Dendritic cell treated with granulocyte-macrophage colony-stimulating factor and Interleukin-4, amounts not matched to agents 40 ng/mL and 50 ng/mL, for 4 days (primary cell): Measurements from ENCODE around the gene SLX4IP.
A peak's percentile ranks its signal among the peaks of the same experiment; 100 is the strongest.

ENCODE experiments used
- H3K27ac Mint-ChIP-seq: one replicate; pipeline ENCODE4 v1.8.0; 2022; ENCODE audit warnings: mild to moderate bottlenecking, mixed read lengths
- H3K27me3 Mint-ChIP-seq: one replicate; pipeline ENCODE4 v1.8.0; 2022; ENCODE audit warnings: mild to moderate bottlenecking, mixed read lengths
- H3K36me3 Mint-ChIP-seq: one replicate; pipeline ENCODE4 v1.8.0; 2022; ENCODE audit warnings: low read depth, mixed read lengths
- H3K4me1 Mint-ChIP-seq: one replicate; pipeline ENCODE4 v1.8.0; 2022; ENCODE audit warnings: low read depth, mixed read lengths
- H3K4me3 Mint-ChIP-seq: one replicate; pipeline ENCODE4 v1.8.0; 2022; ENCODE audit warnings: mild to moderate bottlenecking, moderate library complexity, mixed read lengths
- H3K9me3 Mint-ChIP-seq: one replicate; pipeline ENCODE4 v1.8.0; 2022; ENCODE audit warnings: mixed read lengths
- intact Hi-C: fragments of 100-400 bp; cut with micrococcal nuclease; formaldehyde crosslinking; loops from one replicate; pipeline ENCODE4 v1.15.0; 2022

Gene SLX4IP

GRCh38 chr20:10658876-10659632 lies 223.9 kb downstream of the SLX4IP start:
- Mint-ChIP-seq H3K4me3 (no peak overlapping the region), H3K9me3 (no peaks in the 10 kb centered on the region), H3K36me3 (peaks cover 100% of the 10 kb centered on the region), H3K4me1 (peaks cover 42% of the 10 kb centered on the region), H3K27me3 (no peaks in the 10 kb centered on the region), H3K27ac (no peak overlapping the region)
- intact Hi-C loops = no loop called here

GRCh38 chr20:10659651-10660601 lies 224.8 kb downstream of the SLX4IP start:
- Mint-ChIP-seq H3K27me3 (peaks cover 1% of the 10 kb centered on the region), H3K4me1 (peaks cover 43% of the 10 kb centered on the region), H3K27ac (no peak overlapping the region), H3K4me3 (no peak overlapping the region), H3K36me3 (peaks cover 100% of the 10 kb centered on the region), H3K9me3 (no peaks in the 10 kb centered on the region)
- intact Hi-C loops = no loop called here

- Mint-ChIP-seq H3K4me3 (no peak overlapping the region), H3K36me3 (peaks cover 100% of the 10 kb centered on the region), H3K9me3 (no peaks in the 10 kb centered on the region), H3K27ac (no peak overlapping the region), H3K4me1 (peaks cover 49% of the 10 kb centered on the region), H3K27me3 (peaks cover 1% of the 10 kb centered on the region)
- intact Hi-C loops = no loop called here
These were observed 225.6 kb downstream of the SLX4IP start for GRCh38 chr20:10660661-10661060.

- H3K4me3 Mint-ChIP-seq = no peak overlapping the region
- peaks cover 100% of the 10 kb centered on the region for H3K36me3 Mint-ChIP-seq
- peaks cover 1% of the 10 kb centered on the region for H3K27me3 Mint-ChIP-seq
- peaks cover 55% of the 10 kb centered on the region for H3K4me1 Mint-ChIP-seq
- intact Hi-C loops = no loop called here
- H3K9me3 Mint-ChIP-seq = no peaks in the 10 kb centered on the region
- H3K27ac Mint-ChIP-seq = peak overlapping the region; percentile 26
These were observed 226.2 kb downstream of the SLX4IP start for GRCh38 chr20:10661261-10661660.

GRCh38 chr20:10662151-10662550 lies 227.0 kb downstream of the SLX4IP start:
- H3K27me3 Mint-ChIP-seq = peaks cover 1% of the 10 kb centered on the region

GRCh38 chr20:10662661-10663458 lies 227.8 kb downstream of the SLX4IP start:
- H3K4me1 Mint-ChIP-seq = peaks cover 61% of the 10 kb centered on the region
- intact Hi-C loops = loop anchor here (2.0 kb wide), 1 partner anchor 192 kb away; no protein-coding TSS in a partner anchor
- no peaks in the 10 kb centered on the region for H3K9me3 Mint-ChIP-seq
- peaks cover 100% of the 10 kb centered on the region for H3K36me3 Mint-ChIP-seq
- H3K27ac Mint-ChIP-seq = peak overlapping the region; percentile 27
- no peak overlapping the region for H3K4me3 Mint-ChIP-seq
- peaks cover 1% of the 10 kb centered on the region for H3K27me3 Mint-ChIP-seq

More at GRCh38 chr20:10662151-10662550, 227.0 kb downstream of the SLX4IP start:
- H3K36me3 Mint-ChIP-seq = peaks cover 100% of the 10 kb centered on the region
- H3K9me3 Mint-ChIP-seq = no peaks in the 10 kb centered on the region
- intact Hi-C loops = loop anchor here (2.0 kb wide), 1 partner anchor 191 kb away; no protein-coding TSS in a partner anchor
- peak overlapping the region; percentile 26 for H3K27ac Mint-ChIP-seq
- H3K4me1 Mint-ChIP-seq = peaks cover 62% of the 10 kb centered on the region
- no peak overlapping the region for H3K4me3 Mint-ChIP-seq

GRCh38 chr20:10663756-10664155 lies 228.7 kb downstream of the SLX4IP start:
- intact Hi-C loops = loop anchor here (2.0 kb wide), 1 partner anchor 193 kb away; no protein-coding TSS in a partner anchor
- Mint-ChIP-seq H3K36me3 (peaks cover 100% of the 10 kb centered on the region), H3K27me3 (peaks cover 1% of the 10 kb centered on the region), H3K4me1 (peaks cover 57% of the 10 kb centered on the region), H3K27ac (peak overlapping the region; percentile 27), H3K9me3 (no peaks in the 10 kb centered on the region), H3K4me3 (no peak overlapping the region)

- no peak overlapping the region for H3K27ac Mint-ChIP-seq
- H3K36me3 Mint-ChIP-seq = peaks cover 100% of the 10 kb centered on the region
- H3K9me3 Mint-ChIP-seq = no peaks in the 10 kb centered on the region
- no peak overlapping the region for H3K4me3 Mint-ChIP-seq
- intact Hi-C loops = no loop called here
- H3K4me1 Mint-ChIP-seq = peaks cover 71% of the 10 kb centered on the region
- peaks cover 1% of the 10 kb centered on the region for H3K27me3 Mint-ChIP-seq
These were observed 230.0 kb downstream of the SLX4IP start for GRCh38 chr20:10665027-10665561.

- peaks cover 2% of the 10 kb centered on the region for H3K27me3 Mint-ChIP-seq
- no peaks in the 10 kb centered on the region for H3K9me3 Mint-ChIP-seq
- no peak overlapping the region for H3K4me3 Mint-ChIP-seq
- peaks cover 78% of the 10 kb centered on the region for H3K4me1 Mint-ChIP-seq
- intact Hi-C loops = no loop called here
- no peak overlapping the region for H3K27ac Mint-ChIP-seq
- peaks cover 100% of the 10 kb centered on the region for H3K36me3 Mint-ChIP-seq
These were observed 230.7 kb downstream of the SLX4IP start for GRCh38 chr20:10665791-10666190.

- Mint-ChIP-seq H3K9me3 (no peaks in the 10 kb centered on the region), H3K4me1 (peaks cover 82% of the 10 kb centered on the region), H3K36me3 (peaks cover 100% of the 10 kb centered on the region), H3K27me3 (peaks cover 4% of the 10 kb centered on the region), H3K27ac (no peak overlapping the region), H3K4me3 (no peak overlapping the region)
- intact Hi-C loops = no loop called here
These were observed 231.3 kb downstream of the SLX4IP start for GRCh38 chr20:10666221-10667076.

GRCh38 chr20:10667077-10667401 lies 231.9 kb downstream of the SLX4IP start:
- Mint-ChIP-seq H3K36me3 (peaks cover 100% of the 10 kb centered on the region), H3K27me3 (peaks cover 4% of the 10 kb centered on the region), H3K4me1 (peaks cover 78% of the 10 kb centered on the region), H3K4me3 (no peak overlapping the region), H3K27ac (no peak overlapping the region), H3K9me3 (no peaks in the 10 kb centered on the region)
- intact Hi-C loops = no loop called here

- H3K4me1 Mint-ChIP-seq = peaks cover 72% of the 10 kb centered on the region
- H3K9me3 Mint-ChIP-seq = no peaks in the 10 kb centered on the region
- intact Hi-C loops = no loop called here
- H3K4me3 Mint-ChIP-seq = no peak overlapping the region
- peaks cover 100% of the 10 kb centered on the region for H3K36me3 Mint-ChIP-seq
- peaks cover 4% of the 10 kb centered on the region for H3K27me3 Mint-ChIP-seq
- no peak overlapping the region for H3K27ac Mint-ChIP-seq
These were observed 232.6 kb downstream of the SLX4IP start for GRCh38 chr20:10667560-10668167.
